Gastrocnemius medialis (tissue), 4 donors: ENCODE results near the gene TENM3. TPM values are rescaled to one million over a fixed set of nuclear protein-coding genes. Genes with fewer than 3 reads are reported as not detected.

Experiments used
- ATAC-seq, 2 donors: fragments of 150-250 bp; one replicate each; pipeline ENCODE4 v1.9.1; 2016
- DNase-seq, 2 donors: peaks; one replicate each; pipeline ENCODE4 v3.0.0-alpha.2; 2019
- H3K27ac ChIP-seq, 4 donors: fragments of 200-600 bp; sonication (generic); 1 replicate in 1 of 4; 2 replicates in 3 of 4; pipeline ENCODE4 v1.5.1; 2016 to 2018; ENCODE audit warnings: mild to moderate bottlenecking in 2 of 4, moderate library complexity in 1 of 4
- H3K27me3 ChIP-seq, 3 donors: fragments of 200-600 bp; sonication (generic) in 2 of 3; 1 replicate in 1 of 3; 2 replicates in 2 of 3; pipeline versions ENCODE4 v1.5.1 to v1.6.0; 2016 to 2019; ENCODE audit warnings: mild to moderate bottlenecking in 1 of 3, moderate library complexity in 1 of 3
- H3K36me3 ChIP-seq, 2 donors: fragments of 200-600 bp; sonication (generic) in 1 of 2; one replicate each; pipeline ENCODE4 v1.5.1; 2017 to 2018
- H3K4me1 ChIP-seq, 2 donors: fragments of 200-600 bp; sonication (generic) in 1 of 2; one replicate each; pipeline ENCODE4 v1.5.1; 2016 to 2017; ENCODE audit warnings: mild to moderate bottlenecking in 2 of 2
- H3K4me3 ChIP-seq, 4 donors: fragments of 200-600 bp; sonication (generic) in 3 of 4; 1 replicate in 1 of 4; 2 replicates in 3 of 4; pipeline ENCODE4 v1.5.1; 2016 to 2019; ENCODE audit warnings: mild to moderate bottlenecking in 2 of 4
- H3K9me3 ChIP-seq, 3 donors: fragments of 200-600 bp; sonication (generic) in 2 of 3; 1 replicate in 1 of 3; 2 replicates in 2 of 3; pipeline ENCODE4 v1.5.1; 2016 to 2019
- POLR2A ChIP-seq, 2 donors: fragments of 450-650 bp; IDR thresholded peaks; one replicate each; pipeline ENCODE4 v1.6.1; 2017; ENCODE audit warnings: antibody characterized with exemption in 2 of 2, mild to moderate bottlenecking in 2 of 2, moderate library complexity in 2 of 2
- in situ Hi-C, 4 donors: fragments of 200-750 bp; cut with MboI; loops; one replicate each; pipeline versions ENCODE4 v1.15.0 to v1.8.0; 2017; ENCODE audit warnings: low sequenced_read_pairs in 4 of 4
- intact Hi-C: fragments of 100-400 bp; cut with DNase I; formaldehyde crosslinking; loops from one replicate; pipeline ENCODE4 v1.15.1; 2023; ENCODE audit warnings: low total_unique reads
- total RNA-seq, 4 donors: library from RNA; depleted of rRNA; stranded (reverse); fragments of >200 nt; gene quantifications; one replicate each; pipeline versions ENCODE4 v1.1.0 to v1.2.3, GENCODE V29; 2016
- TF ChIP-seq, protein P1 (sequence below), 5 experiments: fragments of 450-650 bp in 3 of 5; fragments of 200-600 bp in 2 of 5; sonication (generic) in 2 of 5; IDR thresholded peaks in 4 of 5; conservative IDR thresholded peaks in 1 of 5; 1 replicate in 4 of 5; 2 replicates in 1 of 5; pipeline ENCODE4 v1.5.1; 2016 to 2019; ENCODE audit warnings: antibody characterized with exemption in 5 of 5, mild to moderate bottlenecking in 3 of 5, moderate library complexity in 3 of 5

TENM3 gene
- total RNA-seq, 4 donors from 2014 or later, result 8.3 to 16.2 (median 12.3) TPM

DNA sequence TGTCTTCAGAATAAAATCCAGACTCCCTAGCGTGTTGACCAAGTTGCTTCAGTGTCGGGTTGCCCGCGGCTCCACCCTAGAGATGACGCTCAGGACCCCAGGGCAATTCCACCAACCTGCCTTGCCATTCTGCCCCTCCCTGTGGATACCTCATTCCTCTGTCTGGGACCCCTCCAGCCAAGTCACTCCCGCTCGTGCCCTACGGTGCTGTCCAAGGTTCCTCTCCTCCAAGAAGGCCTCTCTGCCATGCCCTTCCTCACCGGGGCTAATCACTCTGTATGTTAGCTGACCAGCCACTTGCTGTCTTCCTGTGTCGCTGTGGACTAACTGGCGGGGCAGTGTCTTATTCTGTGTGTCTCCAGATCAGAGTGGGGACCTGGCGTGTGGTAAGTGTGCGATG lies 46.6 kb downstream of the TENM3 start:
- H3K27me3 ChIP-seq, result no peaks in the 10 kb centered on the region
- H3K9me3 ChIP-seq, result no peaks in the 10 kb centered on the region
- no peak overlapping the region for H3K4me3 ChIP-seq
- DNase-seq (no peak), ATAC-seq (no peak)
- intact Hi-C loops, result no loop called here
- H3K4me1 ChIP-seq, result no peaks in the 10 kb centered on the region
- TF ChIP-seq, protein P1, sequence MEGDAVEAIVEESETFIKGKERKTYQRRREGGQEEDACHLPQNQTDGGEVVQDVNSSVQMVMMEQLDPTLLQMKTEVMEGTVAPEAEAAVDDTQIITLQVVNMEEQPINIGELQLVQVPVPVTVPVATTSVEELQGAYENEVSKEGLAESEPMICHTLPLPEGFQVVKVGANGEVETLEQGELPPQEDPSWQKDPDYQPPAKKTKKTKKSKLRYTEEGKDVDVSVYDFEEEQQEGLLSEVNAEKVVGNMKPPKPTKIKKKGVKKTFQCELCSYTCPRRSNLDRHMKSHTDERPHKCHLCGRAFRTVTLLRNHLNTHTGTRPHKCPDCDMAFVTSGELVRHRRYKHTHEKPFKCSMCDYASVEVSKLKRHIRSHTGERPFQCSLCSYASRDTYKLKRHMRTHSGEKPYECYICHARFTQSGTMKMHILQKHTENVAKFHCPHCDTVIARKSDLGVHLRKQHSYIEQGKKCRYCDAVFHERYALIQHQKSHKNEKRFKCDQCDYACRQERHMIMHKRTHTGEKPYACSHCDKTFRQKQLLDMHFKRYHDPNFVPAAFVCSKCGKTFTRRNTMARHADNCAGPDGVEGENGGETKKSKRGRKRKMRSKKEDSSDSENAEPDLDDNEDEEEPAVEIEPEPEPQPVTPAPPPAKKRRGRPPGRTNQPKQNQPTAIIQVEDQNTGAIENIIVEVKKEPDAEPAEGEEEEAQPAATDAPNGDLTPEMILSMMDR (IDR thresholded peaks at IDR 0.05 in 4 of 5, conservative IDR thresholded peaks at IDR 0.05 in 1 of 5), result no peak
- no peak for TF ChIP-seq POLR2A (IDR thresholded peaks at IDR 0.05)
- H3K27ac ChIP-seq, result no peak overlapping the region
- in situ Hi-C loops, result no loop called here
- no peaks in the 10 kb centered on the region for H3K36me3 ChIP-seq

GRCh38 chr4:182291175-182291574 lies 48.0 kb downstream of the TENM3 start:
- no peak for TF ChIP-seq POLR2A (IDR thresholded peaks at IDR 0.05)
- TF ChIP-seq, protein P1 (IDR thresholded peaks at IDR 0.05 in 4 of 5, conservative IDR thresholded peaks at IDR 0.05 in 1 of 5), result no peak
- Histone ChIP-seq H3K4me1 (no peaks in the 10 kb centered on the region), H3K4me3 (no peak overlapping the region), H3K27ac (no peak overlapping the region), H3K36me3 (no peaks in the 10 kb centered on the region), H3K9me3 (no peaks in the 10 kb centered on the region), H3K27me3 (no peaks in the 10 kb centered on the region)
- intact Hi-C loops, result no loop called here
- ATAC-seq (no peak), DNase-seq (no peak)
- in situ Hi-C loops, result no loop called here

DNA sequence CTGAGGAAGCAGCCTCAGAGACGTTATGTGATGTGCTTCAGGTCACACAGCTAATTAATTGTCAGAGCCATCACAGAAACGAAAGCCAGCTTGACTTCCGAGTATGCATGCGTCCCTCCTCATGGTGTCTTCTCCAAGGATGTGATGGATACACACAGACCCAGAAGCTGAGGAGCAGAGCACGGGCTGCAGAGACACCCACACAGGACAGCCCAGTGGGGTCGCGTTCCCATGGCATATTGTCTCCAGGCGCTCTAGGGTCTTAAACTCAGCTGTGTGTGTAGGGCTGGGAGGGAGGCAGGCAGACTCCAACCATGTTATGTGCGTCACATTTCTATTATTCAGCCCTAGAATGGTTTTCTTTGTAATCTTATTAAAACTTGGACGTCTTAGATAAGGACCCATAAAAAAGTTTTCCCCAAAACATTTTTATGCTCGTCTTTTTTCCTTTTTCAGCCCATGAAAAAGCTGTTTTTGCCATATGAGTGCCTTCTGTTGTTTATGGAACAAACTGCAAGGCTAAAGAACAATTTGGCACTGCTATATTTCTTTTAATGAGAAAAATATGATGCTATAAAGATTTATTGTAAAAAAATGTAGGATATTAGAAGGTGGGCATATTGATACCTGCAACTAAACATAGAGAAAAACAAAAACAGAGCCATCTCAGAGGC lies 48.5 kb downstream of the TENM3 start:
- intact Hi-C loops, result no loop called here
- no peak for ATAC-seq
- in situ Hi-C loops, result no loop called here
- H3K27me3 ChIP-seq, result no peaks in the 10 kb centered on the region
- H3K4me1 ChIP-seq, result no peaks in the 10 kb centered on the region
- TF ChIP-seq, protein P1 (IDR thresholded peaks at IDR 0.05 in 4 of 5, conservative IDR thresholded peaks at IDR 0.05 in 1 of 5), result no peak
- TF ChIP-seq POLR2A (IDR thresholded peaks at IDR 0.05), result no peak
- H3K36me3 ChIP-seq, result no peaks in the 10 kb centered on the region
- DNase-seq, result no peak
- H3K9me3 ChIP-seq, result no peaks in the 10 kb centered on the region
- H3K27ac ChIP-seq, result no peak overlapping the region
- no peak overlapping the region for H3K4me3 ChIP-seq

GRCh38 chr4:182292612-182293011 lies 49.4 kb downstream of the TENM3 start:
- in situ Hi-C loops, result no loop called here

More at GRCh38 chr4:182292612-182293011, 49.4 kb downstream of the TENM3 start:
- intact Hi-C loops, result no loop called here
- H3K4me3 ChIP-seq, result no peak overlapping the region
- no peaks in the 10 kb centered on the region for H3K27me3 ChIP-seq
- H3K36me3 ChIP-seq, result no peaks in the 10 kb centered on the region
- no peak for ATAC-seq
- no peaks in the 10 kb centered on the region for H3K9me3 ChIP-seq
- H3K27ac ChIP-seq, result no peak overlapping the region
- H3K4me1 ChIP-seq, result no peaks in the 10 kb centered on the region
- no peak for TF ChIP-seq POLR2A (IDR thresholded peaks at IDR 0.05)
- TF ChIP-seq, protein P1 (IDR thresholded peaks at IDR 0.05 in 4 of 5, conservative IDR thresholded peaks at IDR 0.05 in 1 of 5), result no peak
- no peak for DNase-seq
